Psoas muscle (tissue), 8 donors: ENCODE results near the gene FAM120C. TPM values are rescaled to one million over a fixed set of nuclear protein-coding genes. Genes with fewer than 3 reads are reported as not detected.

ENCODE experiments used
- ATAC-seq, 4 donors: fragments of 200-7000 bp; cut with Tn5 transposase; one replicate each; pipeline ENCODE4 v1.9.1; 2020; ENCODE audit warnings: moderate library complexity in 3 of 4, mild to moderate bottlenecking in 2 of 4
- DNase-seq, 2 donors: peaks; one replicate each; pipeline ENCODE4 v3.0.0-alpha.2; 2020
- H3K27ac ChIP-seq: fragments of 200-600 bp; one replicate; pipeline ENCODE4 v1.8.0; 2022
- H3K27me3 ChIP-seq, 3 donors: fragments of 200-600 bp in 1 of 3; one replicate each; pipeline versions ENCODE4 v1.6.1 to v1.8.0; 2013 to 2022; ENCODE audit warnings: low read length in 2 of 3, mild to moderate bottlenecking in 2 of 3, moderate library complexity in 1 of 3; ENCODE audit not compliant: insufficient read depth in 3 of 3
- H3K36me3 ChIP-seq, 2 donors: fragments of 200-600 bp in 1 of 2; one replicate each; pipeline versions ENCODE4 v1.6.1 to v1.8.0; 2013 to 2022; ENCODE audit warnings: low read depth in 1 of 2, mild to moderate bottlenecking in 1 of 2, moderate library complexity in 1 of 2; ENCODE audit not compliant: insufficient read depth in 1 of 2
- H3K4me1 ChIP-seq: fragments of 200-600 bp; one replicate; pipeline ENCODE4 v1.8.0; 2022
- H3K4me3 ChIP-seq: fragments of 200-600 bp; one replicate; pipeline ENCODE4 v1.8.0; 2022; ENCODE audit warnings: mild to moderate bottlenecking
- H3K9me3 ChIP-seq: fragments of 200-600 bp; one replicate; pipeline ENCODE4 v1.8.0; 2022
- WGBS, 3 donors: extraction: QIAGEN DNeasy Blood & Tissue Kit; methylation state at CpG; one replicate each; pipeline versions ENCODE4 v1.1.6 to v1.1.7; 2013; 5-methylcytosine and 5-hydroxymethylcytosine counted together
- intact Hi-C, 2 donors: fragments of 100-400 bp; cut with DNase I; formaldehyde crosslinking; loops; one replicate each; pipeline versions ENCODE4 v1.11.0 to v1.14.2; 2022
- polyA plus RNA-seq, 3 donors: library from polyadenylated mRNA; stranded (reverse); fragments of 200-250 nt; gene quantifications; one replicate each; pipeline ENCODE4 v1.2.3, GENCODE V29; 2013
- total RNA-seq, 4 donors: library from RNA; stranded (reverse); fragmentation: NEBNext Ultra II Directional in 2 of 4; extraction: Animal tissue kit (Norgen Biotek cat#: 25700) in 2 of 4; gene quantifications; one replicate each; pipeline versions ENCODE4 v1.2.1 to v1.2.4, GENCODE V29; 2021 to 2023
- TF ChIP-seq, protein P1 (sequence below): fragments of 200-600 bp; IDR thresholded peaks from one replicate; pipeline ENCODE4 v1.8.0; 2022; ENCODE audit warnings: antibody characterized with exemption
- donor health status: healthy with polysubstance abuse.
- donor health status: DM: no; HTN: no; CAD: no; lungs with moderate emphysema.
- donor health status: Bipolar disorder and iron deficiency.
- donor health status: healthy.
- donor health status: DM: yes; HTN: yes; CAD: no.
- donor health status: DM: no; HTN: no; CAD: no.
- donor health status: DM: no; HTN: no; CAD: no.
- donor health status: DM: yes; HTN: yes; CAD: no.

The FAM120C gene
- total and polyA plus RNA-seq, 7 donors, result 4.9 to 13.0 (median 6.9) TPM

DNA sequence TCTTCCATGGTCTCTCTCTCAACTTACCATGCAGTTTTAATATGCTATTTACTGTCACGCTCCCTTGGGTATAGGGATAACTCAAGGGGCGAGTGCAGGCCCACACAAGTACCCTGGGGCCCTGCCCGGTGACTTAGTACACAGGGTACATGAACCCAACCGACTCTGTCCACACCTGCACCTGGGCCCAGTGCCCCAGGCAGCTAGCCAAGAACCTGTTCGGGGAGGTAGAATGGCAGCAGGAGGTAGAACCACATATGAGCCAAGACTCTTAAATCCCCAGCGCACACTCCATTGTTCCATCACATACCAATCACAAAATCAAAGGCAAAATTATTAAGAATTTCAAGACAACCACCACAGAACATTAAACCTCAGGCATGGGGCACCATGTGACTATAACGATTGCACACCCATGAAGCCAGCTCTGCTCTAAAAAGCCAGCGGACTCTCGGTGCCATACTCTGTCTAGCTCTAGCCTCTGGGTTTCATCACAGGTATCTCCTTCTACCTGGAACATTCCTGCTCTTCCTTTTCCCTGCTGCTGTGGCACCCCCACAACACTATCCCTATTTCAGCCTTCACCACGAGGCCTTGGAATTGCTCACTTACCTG lies 153.4 kb downstream of the FAM120C start:
- no peak for ATAC-seq
- WGBS, 3 donors, result 68 to 88% (median 70%) methylated on average over 9 to 10 of the region's 10 CpGs
- Histone ChIP-seq H3K27me3 (peaks cover 0 to 4% (median 0%) of the 10 kb centered on the region in 3 donors), H3K4me1 (no peaks in the 10 kb centered on the region), H3K36me3 (peaks cover 0 to 50% of the 10 kb centered on the region in 2 donors), H3K27ac (no peak overlapping the region), H3K9me3 (no peaks in the 10 kb centered on the region), H3K4me3 (no peak overlapping the region)
- no peak for DNase-seq
- TF ChIP-seq, protein P1, sequence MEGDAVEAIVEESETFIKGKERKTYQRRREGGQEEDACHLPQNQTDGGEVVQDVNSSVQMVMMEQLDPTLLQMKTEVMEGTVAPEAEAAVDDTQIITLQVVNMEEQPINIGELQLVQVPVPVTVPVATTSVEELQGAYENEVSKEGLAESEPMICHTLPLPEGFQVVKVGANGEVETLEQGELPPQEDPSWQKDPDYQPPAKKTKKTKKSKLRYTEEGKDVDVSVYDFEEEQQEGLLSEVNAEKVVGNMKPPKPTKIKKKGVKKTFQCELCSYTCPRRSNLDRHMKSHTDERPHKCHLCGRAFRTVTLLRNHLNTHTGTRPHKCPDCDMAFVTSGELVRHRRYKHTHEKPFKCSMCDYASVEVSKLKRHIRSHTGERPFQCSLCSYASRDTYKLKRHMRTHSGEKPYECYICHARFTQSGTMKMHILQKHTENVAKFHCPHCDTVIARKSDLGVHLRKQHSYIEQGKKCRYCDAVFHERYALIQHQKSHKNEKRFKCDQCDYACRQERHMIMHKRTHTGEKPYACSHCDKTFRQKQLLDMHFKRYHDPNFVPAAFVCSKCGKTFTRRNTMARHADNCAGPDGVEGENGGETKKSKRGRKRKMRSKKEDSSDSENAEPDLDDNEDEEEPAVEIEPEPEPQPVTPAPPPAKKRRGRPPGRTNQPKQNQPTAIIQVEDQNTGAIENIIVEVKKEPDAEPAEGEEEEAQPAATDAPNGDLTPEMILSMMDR, result no peak
- intact Hi-C loops, result no loop called here

DNA sequence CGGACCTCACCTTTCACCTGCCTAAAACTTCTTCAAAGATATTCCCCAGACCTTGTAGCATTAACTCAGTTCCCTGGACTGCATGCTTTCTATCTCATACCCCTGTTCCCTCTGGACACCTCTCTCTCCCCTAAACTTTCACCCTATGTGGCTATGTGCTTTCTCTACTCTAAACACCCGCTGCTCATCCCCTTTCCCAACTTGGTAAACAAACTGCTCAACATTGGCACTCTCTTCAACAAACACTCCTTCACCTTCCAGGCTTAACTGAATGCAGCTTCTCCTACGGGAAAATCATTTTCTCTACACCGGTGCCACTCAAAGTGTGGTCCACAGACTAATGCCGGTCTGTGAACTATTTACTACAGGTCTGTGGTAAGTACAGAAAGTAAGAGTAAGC lies 158.7 kb downstream of the FAM120C start:
- intact Hi-C loops, result no loop called here
- no peak overlapping the region for H3K27ac ChIP-seq

More for the DNA sequence above, 158.7 kb downstream of the FAM120C start:
- WGBS, 3 donors, result 89 to 100% (median 96%) methylated on average over 5 of the region's 5 CpGs
- no peaks in the 10 kb centered on the region for H3K27me3 ChIP-seq
- no peaks in the 10 kb centered on the region for H3K4me1 ChIP-seq
- ATAC-seq, result no peak
- H3K4me3 ChIP-seq, result no peak overlapping the region
- peaks cover 0 to 52% of the 10 kb centered on the region in 2 donors for H3K36me3 ChIP-seq
- H3K9me3 ChIP-seq, result no peaks in the 10 kb centered on the region
- TF ChIP-seq, protein P1, result no peak
- no peak for DNase-seq

Other genes starting within 250 kb of the FAM120C start
- 10 to 100 TPM in 3 of 4 donors, 1 to 10 TPM in 1; 9.0 to 16.4 (median 11.9) TPM for gene PHF8, start 138.8 kb downstream of the FAM120C start, total RNA-seq
- gene PHF8, start 138.8 kb downstream of the FAM120C start, polyA plus RNA-seq, result 1 to 10 TPM; 3.6 to 8.8 (median 4.2) TPM
- under 1 TPM; 0.15 to 0.34 (median 0.16) TPM for gene WNK3, start 174.8 kb upstream of the FAM120C start, total RNA-seq
- under 1 TPM; 0.01 to 0.09 (median 0.03) TPM for gene WNK3, start 174.8 kb upstream of the FAM120C start, polyA plus RNA-seq